ENCODE results near the gene TSN. TPM values are rescaled to one million over a fixed set of nuclear protein-coding genes. Genes with fewer than 3 reads are reported as not detected.

Gene TSN
- total RNA-seq, 1 donor from 2014 or later = 86.9 TPM

- no peak overlapping the region for H3K27ac Mint-ChIP-seq
- no peaks in the 10 kb centered on the region for H4K20me1 ChIP-seq (ENCODE audit: low read depth)
- no peak overlapping the region for H3K27ac ChIP-seq
- TF ChIP-seq EZH2phosphoT487 (IDR thresholded peaks at IDR 0.05) (no peak), EZH2 (IDR thresholded peaks at IDR 0.05) (no peak)
- TF ChIP-seq, protein P1, sequence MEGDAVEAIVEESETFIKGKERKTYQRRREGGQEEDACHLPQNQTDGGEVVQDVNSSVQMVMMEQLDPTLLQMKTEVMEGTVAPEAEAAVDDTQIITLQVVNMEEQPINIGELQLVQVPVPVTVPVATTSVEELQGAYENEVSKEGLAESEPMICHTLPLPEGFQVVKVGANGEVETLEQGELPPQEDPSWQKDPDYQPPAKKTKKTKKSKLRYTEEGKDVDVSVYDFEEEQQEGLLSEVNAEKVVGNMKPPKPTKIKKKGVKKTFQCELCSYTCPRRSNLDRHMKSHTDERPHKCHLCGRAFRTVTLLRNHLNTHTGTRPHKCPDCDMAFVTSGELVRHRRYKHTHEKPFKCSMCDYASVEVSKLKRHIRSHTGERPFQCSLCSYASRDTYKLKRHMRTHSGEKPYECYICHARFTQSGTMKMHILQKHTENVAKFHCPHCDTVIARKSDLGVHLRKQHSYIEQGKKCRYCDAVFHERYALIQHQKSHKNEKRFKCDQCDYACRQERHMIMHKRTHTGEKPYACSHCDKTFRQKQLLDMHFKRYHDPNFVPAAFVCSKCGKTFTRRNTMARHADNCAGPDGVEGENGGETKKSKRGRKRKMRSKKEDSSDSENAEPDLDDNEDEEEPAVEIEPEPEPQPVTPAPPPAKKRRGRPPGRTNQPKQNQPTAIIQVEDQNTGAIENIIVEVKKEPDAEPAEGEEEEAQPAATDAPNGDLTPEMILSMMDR (IDR thresholded peaks at IDR 0.05) = no peak
- no peaks in the 10 kb centered on the region for H3K36me3 ChIP-seq
- H3K36me3 Mint-ChIP-seq = no peaks in the 10 kb centered on the region
- no peaks in the 10 kb centered on the region for H3K4me1 ChIP-seq
- H3K79me2 ChIP-seq (ENCODE audit: low read depth) = no peaks in the 10 kb centered on the region
- H3K9me3 Mint-ChIP-seq = peaks cover 3% of the 10 kb centered on the region
- no peaks in the 10 kb centered on the region for H3K27me3 ChIP-seq
- H3K9me3 ChIP-seq (ENCODE audit: low read depth) = no peaks in the 10 kb centered on the region
- H3K9ac ChIP-seq = no peak overlapping the region
- H3F3A ChIP-seq (ENCODE audit: low read depth) = no peaks in the 10 kb centered on the region
- no peak overlapping the region for H2AFZ ChIP-seq (replicated peaks)
- no peak overlapping the region for H3K4me3 ChIP-seq
- peaks cover 6% of the 10 kb centered on the region for H3K27me3 Mint-ChIP-seq (ENCODE audit: insufficient read depth, low read depth)
- no peak overlapping the region for H3K4me2 ChIP-seq
- no peak overlapping the region for H3K4me3 Mint-ChIP-seq
- H3K4me1 Mint-ChIP-seq = no peaks in the 10 kb centered on the region
- no peak for DNase-seq (ENCODE audit: low spot score)
Observed at GRCh38 chr2:121796239-121796638, 40.8 kb downstream of the TSN start.

GRCh38 chr2:121798617-121799016, 43.2 kb downstream of the TSN start:
- Histone ChIP-seq H3F3A (ENCODE audit: low read depth) (peaks cover under 1% of the 10 kb centered on the region), H3K36me3 (no peaks in the 10 kb centered on the region), H3K4me3 (no peak overlapping the region), H3K79me2 (ENCODE audit: low read depth) (no peaks in the 10 kb centered on the region), H3K27ac (no peak overlapping the region), H3K27me3 (no peaks in the 10 kb centered on the region), H3K9me3 (ENCODE audit: low read depth) (no peaks in the 10 kb centered on the region), H3K9ac (no peak overlapping the region), H3K4me1 (no peaks in the 10 kb centered on the region), H2AFZ (replicated peaks) (no peak overlapping the region), H4K20me1 (ENCODE audit: low read depth) (no peaks in the 10 kb centered on the region), H3K4me2 (no peak overlapping the region)
- no peaks in the 10 kb centered on the region for H3K4me1 Mint-ChIP-seq
- TF ChIP-seq EZH2phosphoT487 (IDR thresholded peaks at IDR 0.05) (no peak), EZH2 (IDR thresholded peaks at IDR 0.05) (no peak)
- TF ChIP-seq, protein P1 (IDR thresholded peaks at IDR 0.05) = no peak
- no peak for DNase-seq (ENCODE audit: low spot score)
- H3K9me3 Mint-ChIP-seq = peaks cover 12% of the 10 kb centered on the region
- H3K27ac Mint-ChIP-seq = no peak overlapping the region
- H3K36me3 Mint-ChIP-seq = peaks cover 3% of the 10 kb centered on the region
- no peak overlapping the region for H3K4me3 Mint-ChIP-seq
- peaks cover 3% of the 10 kb centered on the region for H3K27me3 Mint-ChIP-seq (ENCODE audit: insufficient read depth, low read depth)

DNA sequence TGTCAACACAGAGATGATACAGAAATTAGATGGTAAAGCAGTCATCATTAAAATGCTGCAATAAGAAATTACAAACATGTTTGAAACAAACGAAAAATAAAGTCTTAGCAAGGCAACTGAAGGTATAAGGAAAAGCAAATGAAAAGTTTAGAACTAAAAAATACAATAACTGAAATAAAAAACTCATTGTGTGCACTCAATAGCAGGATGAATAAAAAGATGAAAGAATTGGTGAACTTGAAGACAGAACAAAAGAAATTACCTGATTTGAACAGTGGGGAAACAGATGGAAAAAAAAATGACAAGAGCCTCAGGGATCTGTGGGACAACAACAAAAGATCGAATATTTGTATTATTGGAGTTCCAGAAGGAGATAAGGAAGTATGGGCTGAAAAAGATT, 46.5 kb downstream of the TSN start:
- no peak overlapping the region for H3K4me3 ChIP-seq
- Mint-ChIP-seq H3K27me3 (ENCODE audit: insufficient read depth, low read depth) (peaks cover 3% of the 10 kb centered on the region), H3K4me1 (peaks cover 2% of the 10 kb centered on the region), H3K36me3 (peaks cover 5% of the 10 kb centered on the region), H3K27ac (no peak overlapping the region), H3K9me3 (peaks cover 15% of the 10 kb centered on the region), H3K4me3 (no peak overlapping the region)
- TF ChIP-seq, protein P1 (IDR thresholded peaks at IDR 0.05) = no peak
- no peak for TF ChIP-seq EZH2 (IDR thresholded peaks at IDR 0.05)
- no peak for TF ChIP-seq EZH2phosphoT487 (IDR thresholded peaks at IDR 0.05)
- no peaks in the 10 kb centered on the region for H3K36me3 ChIP-seq
- no peaks in the 10 kb centered on the region for H3K27me3 ChIP-seq
- H3K27ac ChIP-seq = no peak overlapping the region
- H3K4me1 ChIP-seq = peaks cover 11% of the 10 kb centered on the region
- no peaks in the 10 kb centered on the region for H3K79me2 ChIP-seq (ENCODE audit: low read depth)
- H3K4me2 ChIP-seq = no peak overlapping the region
- H2AFZ ChIP-seq (replicated peaks) = no peak overlapping the region
- no peaks in the 10 kb centered on the region for H3K9me3 ChIP-seq (ENCODE audit: low read depth)
- no peak for DNase-seq (ENCODE audit: low spot score)
- no peaks in the 10 kb centered on the region for H4K20me1 ChIP-seq (ENCODE audit: low read depth)
- peaks cover 5% of the 10 kb centered on the region for H3F3A ChIP-seq (ENCODE audit: low read depth)
- H3K9ac ChIP-seq = no peak overlapping the region

All from neural progenitor cell (in vitro differentiated cells).